Stomach (tissue), 4 donors: ENCODE data around the gene URI1.

Experiments
- POLR2A ChIP-seq, 4 donors: fragments of 450-650 bp; IDR thresholded peaks; one replicate each; pipeline ENCODE4 v1.6.1; 2016; ENCODE audit warnings: antibody characterized with exemption in 4 of 4, control low read depth in 2 of 4, mild to moderate bottlenecking in 1 of 4, moderate library complexity in 1 of 4
- TF ChIP-seq, protein P1 (sequence below), 7 experiments: fragments of 450-650 bp in 4 of 7; fragments of 200-600 bp in 3 of 7; sonication (generic) in 3 of 7; IDR thresholded peaks; one replicate each; pipeline ENCODE4 v1.5.1; 2016 to 2019; ENCODE audit warnings: antibody characterized with exemption in 7 of 7, control low read depth in 2 of 7, mild to moderate bottlenecking in 1 of 7

DNA sequence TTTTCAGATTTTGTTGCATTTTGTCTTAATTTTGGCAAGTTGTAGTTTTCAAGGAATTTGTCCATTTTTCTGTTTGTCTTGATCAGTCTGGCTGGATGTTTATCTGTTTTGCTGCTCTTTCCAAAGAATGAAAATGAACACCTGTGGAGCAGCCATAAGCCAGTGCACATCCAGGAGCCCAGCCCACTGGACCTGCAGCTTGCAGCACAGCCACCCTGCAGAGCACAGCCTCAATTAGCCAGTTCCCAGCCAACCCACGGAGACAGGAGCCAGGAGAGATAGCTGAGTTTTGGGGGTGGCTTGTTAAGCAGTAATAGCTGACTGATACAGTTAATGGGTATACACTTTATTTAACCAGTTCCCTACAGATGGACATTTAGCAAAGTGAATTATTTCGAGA, 38.0 kb upstream of the URI1 start:
- TF ChIP-seq, protein P1, sequence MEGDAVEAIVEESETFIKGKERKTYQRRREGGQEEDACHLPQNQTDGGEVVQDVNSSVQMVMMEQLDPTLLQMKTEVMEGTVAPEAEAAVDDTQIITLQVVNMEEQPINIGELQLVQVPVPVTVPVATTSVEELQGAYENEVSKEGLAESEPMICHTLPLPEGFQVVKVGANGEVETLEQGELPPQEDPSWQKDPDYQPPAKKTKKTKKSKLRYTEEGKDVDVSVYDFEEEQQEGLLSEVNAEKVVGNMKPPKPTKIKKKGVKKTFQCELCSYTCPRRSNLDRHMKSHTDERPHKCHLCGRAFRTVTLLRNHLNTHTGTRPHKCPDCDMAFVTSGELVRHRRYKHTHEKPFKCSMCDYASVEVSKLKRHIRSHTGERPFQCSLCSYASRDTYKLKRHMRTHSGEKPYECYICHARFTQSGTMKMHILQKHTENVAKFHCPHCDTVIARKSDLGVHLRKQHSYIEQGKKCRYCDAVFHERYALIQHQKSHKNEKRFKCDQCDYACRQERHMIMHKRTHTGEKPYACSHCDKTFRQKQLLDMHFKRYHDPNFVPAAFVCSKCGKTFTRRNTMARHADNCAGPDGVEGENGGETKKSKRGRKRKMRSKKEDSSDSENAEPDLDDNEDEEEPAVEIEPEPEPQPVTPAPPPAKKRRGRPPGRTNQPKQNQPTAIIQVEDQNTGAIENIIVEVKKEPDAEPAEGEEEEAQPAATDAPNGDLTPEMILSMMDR (IDR thresholded peaks at IDR 0.05): no peak
- no peak for TF ChIP-seq POLR2A (IDR thresholded peaks at IDR 0.05)
